GM18526 (cell line): Measurements from ENCODE around the gene COMMD10.

Source experiments
- POLR2A ChIP-seq: IDR thresholded peaks from 3 replicates; pipeline ENCODE4 v1.6.1; 2011; ENCODE audit not compliant: insufficient read length; ENCODE audit errors: extremely low read depth

Gene COMMD10

DNA sequence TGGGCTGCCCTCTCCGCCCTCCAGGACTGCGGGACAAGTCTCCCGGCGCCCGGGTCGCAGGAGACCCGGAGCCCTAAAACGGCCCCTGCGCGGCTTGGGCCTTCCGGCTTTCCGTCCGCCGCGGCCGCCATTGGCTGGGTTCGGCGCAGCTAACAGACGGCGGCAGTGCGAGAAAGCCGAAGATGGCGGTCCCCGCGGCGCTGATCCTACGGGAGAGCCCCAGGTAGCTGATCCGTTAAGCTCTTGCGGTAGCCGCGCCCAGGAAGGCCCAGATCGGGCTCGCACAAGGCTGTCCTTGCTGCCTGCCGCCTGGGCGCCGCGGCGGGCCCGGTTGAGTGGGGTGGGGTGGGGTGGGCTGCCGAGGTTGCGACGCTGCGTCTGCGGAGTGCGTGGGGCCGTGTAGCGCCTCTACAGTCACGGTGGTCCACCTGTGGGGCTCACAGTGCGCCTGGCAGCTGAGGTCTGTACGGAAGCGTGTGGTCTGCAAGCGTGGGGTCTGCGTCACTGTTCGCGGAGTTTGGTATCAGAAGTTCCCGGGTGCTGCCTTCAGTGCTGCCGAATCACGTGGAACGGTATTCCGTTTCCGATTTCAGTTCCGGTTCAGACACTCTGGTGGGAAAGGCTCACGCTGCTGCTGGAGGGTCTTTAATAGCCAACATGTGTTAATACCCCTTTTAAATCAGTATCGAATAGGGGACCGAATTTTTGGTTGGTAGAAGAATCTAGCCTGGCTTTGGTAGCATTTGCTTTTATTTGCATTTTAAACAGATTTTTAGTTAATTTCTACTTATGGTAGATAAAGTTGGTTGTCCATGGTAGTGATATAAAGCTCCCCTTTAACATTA lies at the start of gene COMMD10:
Gene COMMD10 (plus strand): TSS at position 155 of the 845 bp plus-strand sequence.
- TF ChIP-seq POLR2A: peak; percentile 85

DNA sequence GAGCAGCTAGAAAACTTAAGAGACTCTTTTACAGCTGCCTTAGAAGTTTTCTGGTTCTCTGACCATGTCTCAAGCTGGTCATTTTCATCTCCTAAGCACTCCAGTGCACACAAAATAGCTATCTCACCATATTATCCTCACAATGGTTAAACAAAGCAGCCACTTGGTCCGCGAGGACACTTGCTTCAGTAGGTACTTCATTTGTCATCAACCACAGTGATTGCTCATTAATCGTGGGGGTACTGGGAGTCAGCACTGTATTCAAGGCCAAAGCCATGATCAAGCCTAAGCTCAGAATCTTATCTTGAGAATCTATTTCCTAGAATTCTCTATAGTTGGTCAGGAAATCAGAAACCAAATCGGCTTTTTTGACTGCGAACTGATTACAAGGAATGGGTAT lies 49.7 kb upstream of the COMMD10 start:
- TF ChIP-seq POLR2A: no peak

DNA sequence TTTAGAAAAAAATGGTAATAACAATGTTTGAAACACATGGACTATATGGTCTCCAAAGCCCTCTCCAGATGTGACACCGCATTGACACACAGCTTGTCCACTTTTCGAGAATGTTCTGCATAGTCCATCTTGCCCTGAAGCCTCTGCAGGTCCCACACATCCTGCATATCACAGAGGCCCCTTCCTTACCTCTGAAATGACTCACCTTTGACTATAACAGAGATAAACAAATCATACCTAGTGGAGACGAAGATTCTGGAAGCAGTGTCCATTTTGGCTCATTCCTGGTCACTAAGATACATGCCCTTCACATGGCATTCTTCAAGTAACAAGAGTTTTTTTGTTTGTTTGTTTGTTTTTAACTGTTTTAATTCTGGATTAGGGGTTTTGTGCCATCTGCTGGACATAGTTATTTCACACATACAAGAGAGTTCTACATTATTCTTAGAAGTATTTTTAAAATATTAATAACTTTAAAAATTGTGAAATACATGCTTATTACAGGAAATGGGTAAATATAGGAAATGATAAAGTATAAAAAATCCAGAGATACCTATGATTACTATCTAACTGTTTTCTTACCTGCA lies 47.5 kb upstream of the COMMD10 start:
- no peak for TF ChIP-seq POLR2A

DNA sequence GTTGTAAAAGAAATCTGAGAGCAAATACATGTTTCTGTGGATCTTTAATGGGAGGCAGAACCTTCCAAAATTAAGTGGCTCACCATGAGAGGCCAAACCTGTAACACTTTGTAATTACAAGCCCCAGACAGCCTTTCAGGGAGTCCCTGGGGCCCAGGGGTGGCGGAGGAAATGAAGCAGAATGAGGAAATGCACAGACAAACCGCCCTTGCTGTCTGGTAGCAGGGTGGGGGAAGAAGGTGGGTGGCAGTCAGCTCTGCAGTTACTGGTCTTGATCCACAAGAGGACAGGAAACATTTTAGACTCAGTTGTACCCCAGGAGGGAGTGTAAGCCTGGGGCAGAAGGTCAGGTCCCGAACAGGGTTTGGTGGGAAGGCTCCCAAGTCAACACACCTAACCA lies 46.0 kb upstream of the COMMD10 start:
- TF ChIP-seq POLR2A: no peak

- no peak for TF ChIP-seq POLR2A
Measured at GRCh38 chr5:116042375-116042774, 42.5 kb upstream of the COMMD10 start.

- no peak for TF ChIP-seq POLR2A
Measured at GRCh38 chr5:116044073-116044472, 40.8 kb upstream of the COMMD10 start.

DNA sequence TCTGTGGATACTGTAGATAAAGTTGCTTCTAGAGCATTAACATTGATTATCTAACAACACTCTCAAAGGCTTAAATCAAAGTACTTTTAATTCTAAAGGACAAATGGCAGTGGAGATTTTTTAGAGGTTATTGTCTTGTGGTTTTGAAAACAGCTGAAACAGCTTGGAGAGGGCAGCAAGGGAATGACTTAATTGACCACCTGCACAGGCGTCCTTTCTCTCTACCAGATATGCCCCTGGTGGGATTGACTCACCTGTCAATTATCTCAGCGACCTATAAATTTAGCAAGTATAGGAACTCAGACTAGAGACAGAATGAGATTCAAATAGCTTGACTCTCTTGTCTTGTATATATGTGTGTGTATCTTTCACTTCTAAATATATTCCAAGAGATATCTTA lies 39.0 kb upstream of the COMMD10 start:
- no peak for TF ChIP-seq POLR2A

DNA sequence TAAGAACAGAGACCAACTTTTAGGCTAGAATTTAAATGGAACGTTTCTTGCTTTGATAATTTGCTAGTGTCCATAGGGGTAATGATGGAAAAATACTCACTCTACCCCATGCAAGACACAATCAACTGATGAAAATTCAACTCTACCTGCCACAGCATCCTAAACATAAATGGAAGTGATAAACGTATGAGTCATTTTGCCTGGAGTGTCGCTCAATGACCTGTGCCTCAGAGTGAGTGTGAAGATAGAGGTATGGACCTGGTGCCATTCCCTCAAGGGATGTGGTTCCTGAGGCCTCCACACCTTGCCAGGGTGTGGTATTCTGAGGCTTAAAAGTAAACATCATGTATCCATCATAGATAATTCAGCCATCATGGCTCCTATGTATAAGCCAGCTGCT lies 38.6 kb upstream of the COMMD10 start:
- no peak for TF ChIP-seq POLR2A

DNA sequence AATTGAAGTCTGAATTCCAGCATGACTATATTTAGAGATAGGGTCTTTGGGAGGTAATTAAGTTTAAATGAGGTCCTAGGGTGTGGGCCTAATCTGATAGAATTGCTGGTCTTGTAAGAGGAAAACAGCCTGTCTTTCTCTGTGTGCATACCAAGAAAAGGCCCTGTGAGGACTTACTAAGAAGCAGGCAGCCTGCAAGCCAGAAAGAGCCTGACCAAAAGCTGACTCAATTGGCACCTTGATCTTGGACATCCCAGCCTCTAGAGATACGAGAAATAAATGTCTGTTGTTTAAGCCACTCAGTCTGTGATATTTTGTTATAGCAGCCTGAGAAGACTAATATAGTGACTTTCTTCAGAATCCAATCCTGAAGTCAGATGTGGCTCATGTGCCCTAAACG lies 38.0 kb upstream of the COMMD10 start:
- no peak for TF ChIP-seq POLR2A

GRCh38 chr5:116058346-116058936 lies 26.4 kb upstream of the COMMD10 start:
- no peak for TF ChIP-seq POLR2A

- no peak for TF ChIP-seq POLR2A
Measured at GRCh38 chr5:116062352-116062751, 22.5 kb upstream of the COMMD10 start.

GRCh38 chr5:116063950-116064349 lies 20.9 kb upstream of the COMMD10 start:
- TF ChIP-seq POLR2A: no peak

DNA sequence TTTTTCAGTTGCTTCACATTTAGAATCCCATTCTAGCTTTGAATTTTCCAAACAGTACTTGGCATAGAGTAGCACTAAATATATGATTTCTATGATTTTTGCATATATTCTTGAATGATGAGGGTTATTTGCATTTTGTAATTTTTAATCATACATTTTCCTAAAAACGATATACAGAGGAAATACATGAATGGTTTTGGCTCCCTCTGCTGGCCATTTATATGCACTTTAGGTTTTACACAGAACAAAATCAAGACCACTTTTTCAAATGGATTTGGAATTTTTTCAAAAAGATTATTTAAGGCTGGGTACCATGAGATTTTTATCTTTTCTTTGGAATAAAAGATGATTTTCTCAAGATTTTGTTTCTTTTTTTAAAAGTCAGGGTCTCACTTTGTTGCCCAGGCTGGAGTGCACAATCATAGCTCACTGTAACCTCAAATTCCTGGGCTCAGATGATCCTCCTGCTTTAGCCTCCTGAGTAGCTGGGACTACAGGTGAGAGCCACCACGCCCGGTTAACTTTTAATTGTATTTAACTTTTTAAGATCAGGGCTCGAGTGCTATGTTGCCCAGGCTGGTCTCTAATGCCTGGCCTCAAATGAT lies 16.7 kb upstream of the COMMD10 start:
- TF ChIP-seq POLR2A: no peak

DNA sequence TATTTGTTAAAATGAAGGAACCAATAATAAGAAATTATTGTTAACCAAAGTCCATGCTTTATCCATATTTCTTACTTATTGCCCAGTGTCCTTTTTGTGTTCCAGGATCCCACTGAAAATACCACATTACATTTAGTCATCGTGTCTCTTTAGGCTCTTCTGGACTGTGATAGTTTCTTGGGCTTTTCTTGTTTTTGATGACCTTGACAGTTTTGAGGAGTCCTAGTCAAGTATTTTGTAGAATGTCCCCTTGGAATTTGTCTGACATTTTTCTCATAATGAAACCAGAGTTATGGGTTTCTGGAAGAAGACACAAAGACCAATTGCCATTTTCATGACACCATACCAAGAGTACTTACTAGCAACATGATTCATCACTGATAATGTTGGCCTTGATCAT lies 13.6 kb upstream of the COMMD10 start:
- no peak for TF ChIP-seq POLR2A

DNA sequence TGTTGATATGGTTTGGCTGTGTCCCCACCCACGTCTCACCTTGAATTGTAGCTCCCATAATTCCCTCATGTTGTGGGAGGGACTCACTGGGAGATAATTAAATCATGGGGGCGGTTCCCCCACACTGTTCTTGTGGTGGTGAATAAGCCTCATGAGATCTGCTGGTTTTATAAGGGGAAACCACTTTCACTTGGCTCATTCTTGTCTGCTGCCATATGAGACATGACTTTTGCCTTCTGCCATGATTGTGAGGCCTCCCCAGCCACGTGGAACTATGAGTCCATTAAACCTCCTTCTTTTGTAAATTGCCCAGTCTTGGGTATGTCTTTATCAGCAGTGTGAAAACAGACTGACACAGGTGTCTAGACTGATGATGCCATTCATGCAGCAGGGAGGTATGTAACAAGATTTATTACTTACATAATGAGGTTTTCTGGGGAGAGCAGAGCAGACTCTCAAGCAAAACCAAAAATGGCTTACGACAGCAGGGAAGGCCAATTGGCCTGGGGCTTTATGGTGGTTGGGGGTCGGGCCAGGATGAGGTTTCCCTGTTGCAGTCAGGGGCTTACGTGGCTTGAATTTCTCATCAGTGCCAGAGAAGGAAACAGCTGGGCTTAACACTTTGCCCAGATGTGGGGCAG lies 9.5 kb upstream of the COMMD10 start:
- TF ChIP-seq POLR2A: no peak
